ENCODE measurements around the gene CSF3R.

CSF3R gene

GRCh38 chr1:36419569-36419968 lies 63.1 kb downstream of the CSF3R start:
- DNase-seq (ENCODE audit: low spot score) = no peak

GRCh38 chr1:36419140-36419539 lies 63.6 kb downstream of the CSF3R start:
- no peak for DNase-seq (ENCODE audit: low spot score)

DNA sequence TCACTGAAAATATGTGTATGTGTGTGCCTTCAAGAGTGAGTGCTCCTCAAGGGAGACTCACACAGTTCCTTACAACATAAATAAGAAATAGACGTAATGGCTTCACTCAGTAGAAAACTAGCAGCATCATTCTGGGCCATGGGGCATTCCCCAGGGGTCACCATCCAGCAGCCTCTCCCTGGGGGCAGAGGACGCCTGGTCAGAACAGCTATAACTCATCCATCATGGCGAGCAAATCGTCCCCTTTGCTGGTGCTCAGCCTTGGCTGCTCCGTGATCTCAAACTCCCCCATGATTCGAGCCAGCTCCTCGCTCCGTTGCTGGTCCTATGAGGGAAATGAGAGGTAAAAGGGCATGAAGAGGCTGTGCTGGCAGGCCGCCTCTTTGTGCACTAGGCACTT lies 64.8 kb downstream of the CSF3R start:
- DNase-seq (ENCODE audit: low spot score) = no peak

Data from activated CD4-positive, alpha-beta T cell treated with anti-CD3 and anti-CD28 coated beads, Interleukin-2, Interleukin-4, amounts not matched to agents 100 ng/mL and 50 ng/mL, durations not matched to agents 16 hours and 8 hours (primary cell).